ENCODE data around the gene WDR33. TPM values are rescaled to one million over a fixed set of nuclear protein-coding genes. Genes with fewer than 3 reads are reported as not detected.

Gene WDR33
- total and polyA plus RNA-seq, 2 of the 13 experiments (the other 11 are each of a cell fraction or from before 2014, with no cell fraction given), result 54.9 to 78.2 TPM

GRCh38 chr2:127655209-127656073 is 155.5 kb downstream of the WDR33 start:
- H3K9me3 ChIP-seq (ENCODE audit: low read length), result no peaks in the 10 kb centered on the region
- BruUV-seq (replicated peaks), result no TSS peak
- 43% methylated on average over 16 of the region's 16 CpGs for WGBS (ENCODE audit: low lambda C conversion rate)
- no peak for TF ChIP-seq MEIS2 (CRISPR knock-in tag; IDR thresholded peaks at IDR 0.05)
- no peak for TF ChIP-seq RARG (CRISPR knock-in tag; IDR thresholded peaks at IDR 0.05; ENCODE audit: low read depth)
- TF ChIP-seq LBX2 (CRISPR knock-in tag; IDR thresholded peaks at IDR 0.05; ENCODE audit: borderline replicate concordance), result no peak
- TF ChIP-seq, protein P1, sequence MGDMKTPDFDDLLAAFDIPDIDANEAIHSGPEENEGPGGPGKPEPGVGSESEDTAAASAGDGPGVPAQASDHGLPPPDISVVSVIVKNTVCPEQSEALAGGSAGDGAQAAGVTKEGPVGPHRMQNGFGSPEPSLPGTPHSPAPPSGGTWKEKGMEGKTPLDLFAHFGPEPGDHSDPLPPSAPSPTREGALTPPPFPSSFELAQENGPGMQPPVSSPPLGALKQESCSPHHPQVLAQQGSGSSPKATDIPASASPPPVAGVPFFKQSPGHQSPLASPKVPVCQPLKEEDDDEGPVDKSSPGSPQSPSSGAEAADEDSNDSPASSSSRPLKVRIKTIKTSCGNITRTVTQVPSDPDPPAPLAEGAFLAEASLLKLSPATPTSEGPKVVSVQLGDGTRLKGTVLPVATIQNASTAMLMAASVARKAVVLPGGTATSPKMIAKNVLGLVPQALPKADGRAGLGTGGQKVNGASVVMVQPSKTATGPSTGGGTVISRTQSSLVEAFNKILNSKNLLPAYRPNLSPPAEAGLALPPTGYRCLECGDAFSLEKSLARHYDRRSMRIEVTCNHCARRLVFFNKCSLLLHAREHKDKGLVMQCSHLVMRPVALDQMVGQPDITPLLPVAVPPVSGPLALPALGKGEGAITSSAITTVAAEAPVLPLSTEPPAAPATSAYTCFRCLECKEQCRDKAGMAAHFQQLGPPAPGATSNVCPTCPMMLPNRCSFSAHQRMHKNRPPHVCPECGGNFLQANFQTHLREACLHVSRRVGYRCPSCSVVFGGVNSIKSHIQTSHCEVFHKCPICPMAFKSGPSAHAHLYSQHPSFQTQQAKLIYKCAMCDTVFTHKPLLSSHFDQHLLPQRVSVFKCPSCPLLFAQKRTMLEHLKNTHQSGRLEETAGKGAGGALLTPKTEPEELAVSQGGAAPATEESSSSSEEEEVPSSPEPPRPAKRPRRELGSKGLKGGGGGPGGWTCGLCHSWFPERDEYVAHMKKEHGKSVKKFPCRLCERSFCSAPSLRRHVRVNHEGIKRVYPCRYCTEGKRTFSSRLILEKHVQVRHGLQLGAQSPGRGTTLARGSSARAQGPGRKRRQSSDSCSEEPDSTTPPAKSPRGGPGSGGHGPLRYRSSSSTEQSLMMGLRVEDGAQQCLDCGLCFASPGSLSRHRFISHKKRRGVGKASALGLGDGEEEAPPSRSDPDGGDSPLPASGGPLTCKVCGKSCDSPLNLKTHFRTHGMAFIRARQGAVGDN (CRISPR knock-in tag; IDR thresholded peaks at IDR 0.05), result peak; percentile 14; the same call in 1 of the 2 replicates
- no peak for TF ChIP-seq PLRG1 (conservative IDR thresholded peaks at IDR 0.05)
- no peak for TF ChIP-seq U2AF1 (optimal IDR thresholded peaks at IDR 0.05; ENCODE audit: low read depth, low read length)
- no peak for TF ChIP-seq ZNF605 (CRISPR knock-in tag; IDR thresholded peaks at IDR 0.05)
- H3K4me1 ChIP-seq (ENCODE audit: insufficient read depth, low read length), result peaks cover 22% of the 10 kb centered on the region
- H3K27ac ChIP-seq (ENCODE audit: extremely low read length, insufficient read depth, low read length), result no peak overlapping the region
- peaks cover 6 to 67% of the 10 kb centered on the region in 2 experiments for H3K27me3 ChIP-seq (ENCODE audit: control insufficient read depth in 1 of 2, insufficient read depth in 2 of 2, low read length in 2 of 2)
- ChIA-PET CTCF (ENCODE audit: low intra/inter-chr PET ratio, low total read pairs) (no interaction called here), POLR2A (no interaction called here)
- no peak for FAIRE-seq
- H3K4me3 ChIP-seq (replicated peaks in 1 of 3; ENCODE audit: insufficient read depth in 1 of 3, low read depth in 2 of 3, low read length in 3 of 3), result no peak overlapping the region
- no peak for DNase-seq (ENCODE audit: low spot score)
- 0 out of 3 replicates have a peak, but pooled peaks have one; percentile 6 for ATAC-seq
- intact Hi-C loops (cut with micrococcal nuclease; ENCODE audit: unreplicated experiment), result no loop called here
- in situ Hi-C loops (cut with HindIII; ENCODE audit: extremely low pct_ligation_motif_present, low pct_unique_long_range_greater_than_20kb), result no loop called here
- H3K9ac ChIP-seq (ENCODE audit: insufficient read depth, low read depth, low read length), result no peak overlapping the region
- H4K20me1 ChIP-seq (ENCODE audit: insufficient read depth, low read length), result no peaks in the 10 kb centered on the region
- H3K36me3 ChIP-seq (replicated peaks in 1 of 2; ENCODE audit: control insufficient read depth in 1 of 2, insufficient read depth in 2 of 2, low read length in 2 of 2), result no peaks in the 10 kb centered on the region
- no peak overlapping the region for H2AFZ ChIP-seq (ENCODE audit: low read length)
- no peak overlapping the region for H3K4me2 ChIP-seq (ENCODE audit: low read depth, low read length)
- H3K79me2 ChIP-seq (ENCODE audit: insufficient read depth, low read length), result no peaks in the 10 kb centered on the region
